Panc1 (cell line): ENCODE results near the gene PRPS2. TPM values are rescaled to one million over a fixed set of nuclear protein-coding genes. Genes with fewer than 3 reads are reported as not detected.

Experiments
- ATAC-seq: fragments of 200-7000 bp; cut with Tn5 transposase; 2 replicates; pipeline ENCODE4 v1.9.1; 2020; ENCODE audit warnings: mild to moderate bottlenecking, moderate library complexity
- BruUV-seq: library from RNA; stranded (reverse); fragments of 400-500 nt; replicated peaks from 2 replicates; lab custom pipeline; 2021; lab: Mats Ljungman, UMichigan
- CTCF ChIA-PET: fragments of 300-600 bp; sonication (Branson Sonifier 250); formaldehyde crosslinking; loops from one replicate; lab custom pipeline; 2022; ENCODE audit warnings: antibody characterized with exemption; lab: Charles Lee
- POLR2A ChIA-PET: fragments of 300-600 bp; sonication (Branson Sonifier 250); formaldehyde crosslinking; loops from one replicate; lab custom pipeline; 2022; ENCODE audit warnings: antibody characterized with exemption; lab: Charles Lee
- DNase-seq: peaks from one replicate; pipeline ENCODE4 v3.0.0-alpha.2; 2010; ENCODE audit warnings: low read depth, low spot score
- H3K27ac ChIP-seq: 2 replicates; pipeline ENCODE4 v1.5.1; 2011; ENCODE audit warnings: mild to moderate bottlenecking, low read length, inconsistent platforms
- H3K27me3 ChIP-seq: fragments of 200-500 bp; sonication (Bioruptor generic); 2 replicates; pipeline ENCODE4 v1.6.0; 2014; ENCODE audit warnings: low read length, inconsistent platforms; ENCODE audit not compliant: control insufficient read depth, insufficient read depth
- H3K36me3 ChIP-seq: fragments of 200-500 bp; sonication (Bioruptor generic); 2 replicates; pipeline ENCODE4 v1.5.1; 2014; ENCODE audit warnings: inconsistent platforms, mild to moderate bottlenecking, low read length, moderate library complexity; ENCODE audit not compliant: control insufficient read depth, insufficient read depth
- H3K4me1 ChIP-seq: 2 replicates; pipeline ENCODE4 v1.5.1; 2011; ENCODE audit warnings: inconsistent platforms, mild to moderate bottlenecking, low read length, moderate library complexity; ENCODE audit not compliant: control insufficient read depth, insufficient read depth
- H3K4me3 ChIP-seq, 2 experiments: 2 replicates each; pipeline ENCODE4 v1.5.1; 2011 to 2012; ENCODE audit warnings: low read depth in 2 of 2, low read length in 2 of 2, mild to moderate bottlenecking in 2 of 2, inconsistent platforms in 1 of 2, moderate library complexity in 1 of 2
- H3K9me3 ChIP-seq: fragments of 200-500 bp; sonication (Bioruptor generic); 2 replicates; pipeline ENCODE4 v1.5.1; 2014; ENCODE audit warnings: low read depth, mild to moderate bottlenecking, inconsistent platforms, low read length, moderate library complexity; ENCODE audit not compliant: control insufficient read depth, insufficient read depth
- POLR2AphosphoS5 ChIP-seq: IDR thresholded peaks from 2 replicates; pipeline ENCODE4 v1.6.1; 2012; ENCODE audit warnings: mild to moderate bottlenecking, low read depth, low read length, moderate library complexity
- SIN3A ChIP-seq: IDR thresholded peaks from 2 replicates; pipeline ENCODE4 v1.6.1; 2012; ENCODE audit warnings: low read depth, mild to moderate bottlenecking, low read length, moderate library complexity, borderline replicate concordance; ENCODE audit not compliant: insufficient read depth
- TCF7L2 ChIP-seq: IDR thresholded peaks from 2 replicates; pipeline ENCODE4 v1.6.1; 2011; ENCODE audit warnings: mild to moderate bottlenecking, low read depth, low read length, inconsistent platforms
- in situ Hi-C: cut with HindIII; loops from 2 replicates; pipeline ENCODE4 v1.10.0; 2016; ENCODE audit warnings: low sequenced_read_pairs, low pct_unique_long_range_greater_than_20kb
- intact Hi-C: fragments of 100-400 bp; cut with micrococcal nuclease; formaldehyde crosslinking; loops from one replicate; pipeline ENCODE4 v1.10.0; 2022; ENCODE audit not compliant: unreplicated experiment
- total RNA-seq: library from RNA; stranded (reverse); gene quantifications from one replicate; pipeline ENCODE4 v1.2.1, GENCODE V29; 2021; ENCODE audit not compliant: unreplicated experiment
- TF ChIP-seq, protein P1 (sequence below): fragments of 450-650 bp; IDR thresholded peaks from 2 replicates; pipeline ENCODE4 v1.5.1; 2017; ENCODE audit warnings: mild to moderate bottlenecking
- TF ChIP-seq, protein P2 (sequence below), 2 experiments: IDR thresholded peaks; 2 replicates each; pipeline ENCODE4 v1.6.1; 2011 to 2012; ENCODE audit warnings: low read depth in 2 of 2, control low read depth in 1 of 2, low read length in 1 of 2, mild to moderate bottlenecking in 1 of 2, moderate library complexity in 1 of 2; ENCODE audit not compliant: insufficient read depth in 1 of 2

PRPS2 gene
- total RNA-seq, 1 experiment from 2014 or later: 28.4 TPM

DNA sequence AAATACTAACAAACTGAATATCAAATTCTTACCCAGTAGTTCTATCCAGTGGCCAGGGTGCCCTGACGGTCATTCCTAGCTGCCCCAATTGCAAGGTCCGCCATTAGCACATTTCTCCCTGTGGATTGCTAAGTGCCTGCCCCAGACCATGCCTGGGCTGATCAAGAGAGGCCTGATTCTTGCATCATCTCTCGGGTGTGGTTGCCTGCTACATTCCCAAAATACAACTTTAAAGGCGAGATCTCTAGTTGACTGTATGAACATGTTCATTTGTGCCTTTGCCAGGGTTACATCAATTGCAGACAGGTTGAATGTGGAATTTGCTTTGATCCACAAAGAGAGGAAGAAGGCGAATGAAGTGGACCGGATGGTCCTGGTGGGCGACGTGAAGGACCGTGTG, 28.0 kb downstream of the PRPS2 start:
- ATAC-seq (no peak), DNase-seq (no peak)
- Histone ChIP-seq H3K36me3 (no peaks in the 10 kb centered on the region; the same call in 1 of the 2 replicates), H3K4me3 (no peak overlapping the region), H3K4me1 (no peaks in the 10 kb centered on the region), H3K27me3 (no peaks in the 10 kb centered on the region), H3K9me3 (no peaks in the 10 kb centered on the region), H3K27ac (no peak overlapping the region)
- in situ Hi-C loops: no loop called here
- intact Hi-C loops: no loop called here
- CTCF ChIA-PET: no interaction called here
- TF ChIP-seq POLR2AphosphoS5 (no peak), SIN3A (no peak), TCF7L2 (no peak)
- TF ChIP-seq, protein P1, sequence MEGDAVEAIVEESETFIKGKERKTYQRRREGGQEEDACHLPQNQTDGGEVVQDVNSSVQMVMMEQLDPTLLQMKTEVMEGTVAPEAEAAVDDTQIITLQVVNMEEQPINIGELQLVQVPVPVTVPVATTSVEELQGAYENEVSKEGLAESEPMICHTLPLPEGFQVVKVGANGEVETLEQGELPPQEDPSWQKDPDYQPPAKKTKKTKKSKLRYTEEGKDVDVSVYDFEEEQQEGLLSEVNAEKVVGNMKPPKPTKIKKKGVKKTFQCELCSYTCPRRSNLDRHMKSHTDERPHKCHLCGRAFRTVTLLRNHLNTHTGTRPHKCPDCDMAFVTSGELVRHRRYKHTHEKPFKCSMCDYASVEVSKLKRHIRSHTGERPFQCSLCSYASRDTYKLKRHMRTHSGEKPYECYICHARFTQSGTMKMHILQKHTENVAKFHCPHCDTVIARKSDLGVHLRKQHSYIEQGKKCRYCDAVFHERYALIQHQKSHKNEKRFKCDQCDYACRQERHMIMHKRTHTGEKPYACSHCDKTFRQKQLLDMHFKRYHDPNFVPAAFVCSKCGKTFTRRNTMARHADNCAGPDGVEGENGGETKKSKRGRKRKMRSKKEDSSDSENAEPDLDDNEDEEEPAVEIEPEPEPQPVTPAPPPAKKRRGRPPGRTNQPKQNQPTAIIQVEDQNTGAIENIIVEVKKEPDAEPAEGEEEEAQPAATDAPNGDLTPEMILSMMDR: no peak
- TF ChIP-seq, protein P2, sequence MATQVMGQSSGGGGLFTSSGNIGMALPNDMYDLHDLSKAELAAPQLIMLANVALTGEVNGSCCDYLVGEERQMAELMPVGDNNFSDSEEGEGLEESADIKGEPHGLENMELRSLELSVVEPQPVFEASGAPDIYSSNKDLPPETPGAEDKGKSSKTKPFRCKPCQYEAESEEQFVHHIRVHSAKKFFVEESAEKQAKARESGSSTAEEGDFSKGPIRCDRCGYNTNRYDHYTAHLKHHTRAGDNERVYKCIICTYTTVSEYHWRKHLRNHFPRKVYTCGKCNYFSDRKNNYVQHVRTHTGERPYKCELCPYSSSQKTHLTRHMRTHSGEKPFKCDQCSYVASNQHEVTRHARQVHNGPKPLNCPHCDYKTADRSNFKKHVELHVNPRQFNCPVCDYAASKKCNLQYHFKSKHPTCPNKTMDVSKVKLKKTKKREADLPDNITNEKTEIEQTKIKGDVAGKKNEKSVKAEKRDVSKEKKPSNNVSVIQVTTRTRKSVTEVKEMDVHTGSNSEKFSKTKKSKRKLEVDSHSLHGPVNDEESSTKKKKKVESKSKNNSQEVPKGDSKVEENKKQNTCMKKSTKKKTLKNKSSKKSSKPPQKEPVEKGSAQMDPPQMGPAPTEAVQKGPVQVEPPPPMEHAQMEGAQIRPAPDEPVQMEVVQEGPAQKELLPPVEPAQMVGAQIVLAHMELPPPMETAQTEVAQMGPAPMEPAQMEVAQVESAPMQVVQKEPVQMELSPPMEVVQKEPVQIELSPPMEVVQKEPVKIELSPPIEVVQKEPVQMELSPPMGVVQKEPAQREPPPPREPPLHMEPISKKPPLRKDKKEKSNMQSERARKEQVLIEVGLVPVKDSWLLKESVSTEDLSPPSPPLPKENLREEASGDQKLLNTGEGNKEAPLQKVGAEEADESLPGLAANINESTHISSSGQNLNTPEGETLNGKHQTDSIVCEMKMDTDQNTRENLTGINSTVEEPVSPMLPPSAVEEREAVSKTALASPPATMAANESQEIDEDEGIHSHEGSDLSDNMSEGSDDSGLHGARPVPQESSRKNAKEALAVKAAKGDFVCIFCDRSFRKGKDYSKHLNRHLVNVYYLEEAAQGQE (IDR thresholded peaks at IDR 0.05; ENCODE audit: insufficient read depth in 1 of 2, low read depth in 2 of 2, low read length in 1 of 2): no peak
- no TSS peak for BruUV-seq
- POLR2A ChIA-PET: no interaction called here

DNA sequence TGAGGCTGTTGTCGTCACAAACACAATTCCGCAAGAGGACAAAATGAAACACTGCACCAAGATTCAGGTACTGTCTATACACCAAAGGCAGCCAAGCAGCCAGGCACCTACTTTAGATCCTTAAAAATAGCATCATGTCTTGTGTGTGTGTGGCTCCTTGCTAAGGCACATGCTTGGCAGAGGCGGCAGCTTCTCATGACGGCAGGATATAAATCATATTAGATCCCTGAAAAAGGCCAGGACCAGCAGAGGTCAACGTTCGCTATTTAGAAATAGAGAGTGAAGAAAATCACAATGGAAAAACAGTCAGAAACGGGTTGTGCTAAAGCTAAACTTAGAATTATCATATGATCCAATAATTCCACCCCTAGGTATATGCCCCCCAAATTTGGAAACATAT, 29.5 kb downstream of the PRPS2 start:
- DNase-seq (no peak), ATAC-seq (no peak)
- H3K4me1 ChIP-seq: no peaks in the 10 kb centered on the region
- H3K36me3 ChIP-seq: no peaks in the 10 kb centered on the region; the same call in 1 of the 2 replicates
- intact Hi-C loops (no loop called here), in situ Hi-C loops (no loop called here)
- no peaks in the 10 kb centered on the region for H3K27me3 ChIP-seq
- no peak overlapping the region for H3K27ac ChIP-seq
- no TSS peak for BruUV-seq
- CTCF ChIA-PET: no interaction called here
- H3K9me3 ChIP-seq: no peaks in the 10 kb centered on the region
- TF ChIP-seq SIN3A (no peak), TCF7L2 (no peak), POLR2AphosphoS5 (no peak)
- TF ChIP-seq, protein P2 (IDR thresholded peaks at IDR 0.05; ENCODE audit: insufficient read depth in 1 of 2, low read depth in 2 of 2, low read length in 1 of 2): no peak
- TF ChIP-seq, protein P1: no peak
- POLR2A ChIA-PET: no interaction called here
- no peak overlapping the region for H3K4me3 ChIP-seq
